A549 (cell line): ENCODE measurements around the gene CYB561. TPM values are rescaled to one million over a fixed set of nuclear protein-coding genes. Genes with fewer than 3 reads are reported as not detected.

Experiments used
- ATAC-seq, 2 experiments: fragments of 200-7000 bp in 1 of 2; fragments of >200 bp in 1 of 2; cut with Nextera tagmentation in 1 of 2; cut with Tn5 transposase in 1 of 2; 3 replicates each; pipeline versions ENCODE4 v1.8.0 to v1.9.1; 2018 to 2020; ENCODE audit warnings: mild to moderate bottlenecking in 1 of 2, moderate library complexity in 1 of 2
- CTCF ChIA-PET: fragments of 300-600 bp; sonication (Branson Sonifier 250); formaldehyde crosslinking; extraction: SDS; loops from one replicate; lab custom pipeline; 2021; ENCODE audit warnings: antibody characterized with exemption, inconsistent platforms; lab: Yijun Ruan, JAX
- POLR2A ChIA-PET: fragments of 350-600 bp; formaldehyde crosslinking; extraction: SDS; loops from one replicate; lab custom pipeline; 2021; ENCODE audit warnings: antibody characterized with exemption, inconsistent platforms; lab: Yijun Ruan, JAX
- DNase-seq, 2 experiments: peaks; one replicate each; pipeline versions ENCODE4 v3.0.0 to v3.0.0-alpha.2; 2011 to 2016; ENCODE audit warnings: low read depth in 1 of 2, low spot score in 1 of 2
- FAIRE-seq: peaks from 2 replicates; lab custom pipeline; 2011; peaks lifted over from hg19 to GRCh38; lab: Jason Lieb, UNC
- H3K27ac ChIP-seq, 2 experiments: fragments of >200 bp; sonication (Bioruptor Twin); formaldehyde crosslinking; 3 replicates each; pipeline ENCODE4 v1.5.1; 2016 to 2017
- H3K4me1 ChIP-seq: fragments of >200 bp; sonication (Bioruptor Twin); formaldehyde crosslinking; 3 replicates; pipeline ENCODE4 v1.6.1; 2016
- H3K4me2 ChIP-seq: fragments of >200 bp; sonication (Bioruptor Twin); formaldehyde crosslinking; 3 replicates; pipeline ENCODE4 v1.6.1; 2016
- H3K4me3 ChIP-seq: fragments of >200 bp; sonication (Bioruptor Twin); formaldehyde crosslinking; 3 replicates; pipeline ENCODE4 v1.5.1; 2016
- H3K9me3 ChIP-seq: fragments of >200 bp; sonication (Bioruptor Twin); formaldehyde crosslinking; 3 replicates; pipeline ENCODE4 v1.6.1; 2016
- ATOH8 ChIP-seq: fragments of 250-450 bp; sonication (Bioruptor Pico); IDR thresholded peaks from 2 replicates; pipeline ENCODE4 v1.5.0; 2020; ENCODE audit warnings: low read depth, mild to moderate bottlenecking, moderate library complexity
- CBX2 ChIP-seq: fragments of 200-600 bp; sonication (generic); IDR thresholded peaks from 2 replicates; pipeline ENCODE4 v1.6.1; 2016; ENCODE audit warnings: low read depth, mild to moderate bottlenecking, borderline replicate concordance
- CHD2 ChIP-seq: fragments of 150-350 bp; IDR thresholded peaks from 2 replicates; pipeline ENCODE4 v1.6.1; 2014; ENCODE audit warnings: low read length; ENCODE audit not compliant: partially characterized antibody
- ESRRA ChIP-seq: fragments of 150-350 bp; IDR thresholded peaks from 2 replicates; pipeline ENCODE4 v1.6.1; 2014; ENCODE audit warnings: mild to moderate bottlenecking, low read length, borderline replicate concordance
- FOSL2 ChIP-seq, 2 experiments: fragments of 450-650 bp in 1 of 2; fragments of >200 bp in 1 of 2; sonication (Bioruptor Twin) in 1 of 2; formaldehyde crosslinking; IDR thresholded peaks; 2 replicates each; pipeline versions ENCODE4 v1.5.0 to v1.6.1; 2016 to 2020; ENCODE audit warnings: mild to moderate bottlenecking in 1 of 2, moderate library complexity in 1 of 2
- GATA3 ChIP-seq: IDR thresholded peaks from 2 replicates; pipeline ENCODE4 v1.6.1; 2012; ENCODE audit warnings: borderline replicate concordance
- HDAC2 ChIP-seq: fragments of 200-600 bp; sonication (generic); IDR thresholded peaks from 2 replicates; pipeline ENCODE4 v1.6.1; 2016
- HOXA7 ChIP-seq: fragments of 250-450 bp; sonication (Bioruptor Pico); IDR thresholded peaks from 2 replicates; pipeline ENCODE4 v1.5.0; 2020; ENCODE audit warnings: mild to moderate bottlenecking, moderate library complexity
- HOXB5 ChIP-seq: fragments of 250-450 bp; sonication (Bioruptor Pico); IDR thresholded peaks from 2 replicates; pipeline ENCODE4 v1.5.0; 2020; ENCODE audit warnings: mild to moderate bottlenecking, moderate library complexity
- JUN ChIP-seq, 2 experiments: fragments of >200 bp; sonication (Bioruptor Twin); formaldehyde crosslinking; IDR thresholded peaks; 2 replicates in 1 of 2; 3 replicates in 1 of 2; pipeline ENCODE4 v1.6.1; 2016 to 2017
- JUNB ChIP-seq: fragments of >200 bp; sonication (Bioruptor Twin); formaldehyde crosslinking; IDR thresholded peaks from 2 replicates; pipeline ENCODE4 v1.6.1; 2016
- KDM5A ChIP-seq: fragments of 200-600 bp; sonication (generic); IDR thresholded peaks from 2 replicates; pipeline ENCODE4 v1.6.1; 2016; ENCODE audit warnings: antibody characterized with exemption, mild to moderate bottlenecking
- MYC ChIP-seq: IDR thresholded peaks from 2 replicates; pipeline ENCODE4 v1.6.1; 2012; ENCODE audit warnings: mild to moderate bottlenecking, inconsistent platforms, low read length, improper control_type of control experiment, borderline replicate concordance
- NFE2L2 ChIP-seq: fragments of 150-350 bp; conservative IDR thresholded peaks from 2 replicates; pipeline ENCODE4 v1.6.1; 2014; ENCODE audit warnings: low read length
- NR3C1 ChIP-seq: fragments of >200 bp; sonication (Bioruptor Twin); formaldehyde crosslinking; IDR thresholded peaks from 3 replicates; pipeline ENCODE4 v1.6.1; 2017
- PBX3 ChIP-seq: IDR thresholded peaks from 2 replicates; pipeline ENCODE4 v1.6.1; 2012
- PHF8 ChIP-seq: fragments of 200-600 bp; sonication (generic); IDR thresholded peaks from 2 replicates; pipeline ENCODE4 v1.6.1; 2016; ENCODE audit warnings: low read depth, mild to moderate bottlenecking, antibody characterized with exemption, moderate library complexity, borderline replicate concordance
- POLR2A ChIP-seq: IDR thresholded peaks from 2 replicates; pipeline ENCODE4 v1.6.1; 2012; ENCODE audit warnings: mild to moderate bottlenecking, low read length
- POLR2AphosphoS2 ChIP-seq: conservative IDR thresholded peaks from 2 replicates; pipeline ENCODE4 v1.6.1; 2012; ENCODE audit warnings: low read length, improper control_type of control experiment, inconsistent platforms
- RCOR1 ChIP-seq: fragments of 150-350 bp; IDR thresholded peaks from 2 replicates; pipeline ENCODE4 v1.6.1; 2014; ENCODE audit warnings: antibody characterized with exemption, low read length, low read depth
- TFCP2L1 ChIP-seq: fragments of 250-450 bp; sonication (Bioruptor Pico); IDR thresholded peaks from 2 replicates; pipeline ENCODE4 v1.5.0; 2021; ENCODE audit warnings: mild to moderate bottlenecking
- USF2 ChIP-seq: fragments of 450-650 bp; IDR thresholded peaks from 2 replicates; pipeline ENCODE4 v1.6.1; 2014; ENCODE audit warnings: antibody characterized with exemption
- ZNF302 ChIP-seq: fragments of 250-450 bp; sonication (Bioruptor Pico); IDR thresholded peaks from 2 replicates; pipeline ENCODE4 v1.9.0; 2021; ENCODE audit warnings: inconsistent platforms, mild to moderate bottlenecking, moderate library complexity
- WGBS: methylation state at CpG from one replicate; pipeline ENCODE4 v1.1.6; 2017; ENCODE audit errors: missing lambda C conversion rate; 5-methylcytosine and 5-hydroxymethylcytosine counted together
- polyA plus RNA-seq, 4 experiments: library from polyadenylated mRNA; depleted of rRNA in 3 of 4; stranded (reverse); fragments of >200 nt; fragmentation: RNase III in 1 of 4; extraction: RNeasy Plus Mini Kit Qiagen cat#74134 plus additional on column Dnase treatment in 1 of 4; gene quantifications; 2 replicates in 3 of 4; 3 replicates in 1 of 4; pipeline ENCODE4 v1.2.3, GENCODE V29; 2011 to 2017
- TF ChIP-seq, protein P1 (sequence below): fragments of >200 bp; sonication (Bioruptor Twin); formaldehyde crosslinking; IDR thresholded peaks from 2 replicates; pipeline ENCODE4 v1.6.1; 2016
- TF ChIP-seq, protein P2 (sequence below): IDR thresholded peaks from 2 replicates; pipeline ENCODE4 v1.6.1; 2012; ENCODE audit warnings: low read depth, borderline replicate concordance
- TF ChIP-seq, protein P3 (sequence below): fragments of 200-600 bp; sonication (generic); IDR thresholded peaks from 2 replicates; pipeline ENCODE4 v1.6.1; 2016; ENCODE audit warnings: antibody characterized with exemption, mild to moderate bottlenecking, moderate library complexity

The CYB561 gene
- polyA plus RNA-seq, 2 of the 4 experiments (the other 2 are of a cell fraction): 16.6 to 27.2 TPM

DNA sequence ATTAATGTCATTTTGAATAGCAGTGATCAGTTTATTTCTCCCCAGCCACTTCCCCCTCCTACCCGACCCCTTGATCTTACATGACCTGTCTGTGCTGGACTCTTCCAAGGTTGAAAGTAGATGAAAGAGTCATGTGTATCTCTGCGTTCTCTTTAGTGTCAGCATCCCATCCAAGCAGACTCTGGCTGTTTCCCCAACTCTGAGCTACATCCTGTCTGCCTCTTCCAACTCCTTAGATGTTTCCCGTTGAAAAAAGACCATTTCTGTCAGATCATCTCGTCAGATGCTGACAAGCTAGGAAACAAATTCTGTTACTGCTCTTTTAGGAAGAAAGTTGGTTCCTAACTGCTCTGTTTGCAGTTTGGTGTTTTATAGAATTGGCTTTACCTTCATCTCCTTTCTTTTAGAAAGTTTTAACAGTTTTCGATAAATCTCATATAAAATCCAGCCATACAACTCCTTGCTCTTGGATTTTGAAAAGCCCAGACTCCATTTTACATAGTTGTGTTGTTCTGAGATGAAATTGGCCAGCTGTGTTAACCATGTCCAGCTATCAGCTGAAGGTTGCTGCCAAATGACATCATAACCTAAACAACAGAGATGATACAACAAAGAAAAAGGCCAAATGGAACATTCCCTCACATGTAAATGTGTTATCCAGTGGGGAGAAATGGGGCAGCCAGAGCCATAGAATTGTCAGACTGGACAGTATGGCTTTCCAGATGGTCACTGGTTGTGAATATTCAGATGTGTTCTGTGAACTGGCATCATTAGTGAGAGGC lies 43.5 kb downstream of the CYB561 start:
- ATAC-seq (no peak), DNase-seq (no peak), FAIRE-seq (no peak)
- ChIA-PET CTCF (interaction anchor here (1.0 to 2.0 kb wide), 4 partner anchors 10 to 23 kb away, joined by 3 to 6 read pairs (median 4); no protein-coding TSS in a partner anchor), POLR2A (no interaction called here)
- TF ChIP-seq CBX2: no peak
- no peak for TF ChIP-seq HOXA7 (CRISPR knock-in tag)
- TF ChIP-seq NFE2L2: no peak
- no peak for TF ChIP-seq FOSL2 (IDR thresholded peaks at IDR 0.05)
- no peak for TF ChIP-seq FOSL2 (CRISPR knock-in tag; IDR thresholded peaks at IDR 0.05)
- TF ChIP-seq POLR2AphosphoS2: no peak
- TF ChIP-seq KDM5A: no peak
- H3K4me3 ChIP-seq: no peak overlapping the region
- 76% methylated on average over 5 of the region's 5 CpGs for WGBS
- no peaks in the 10 kb centered on the region for H3K9me3 ChIP-seq
- H3K4me1 ChIP-seq: no peaks in the 10 kb centered on the region
- no peak overlapping the region for H3K4me2 ChIP-seq
- no peak overlapping the region for H3K27ac ChIP-seq

DNA sequence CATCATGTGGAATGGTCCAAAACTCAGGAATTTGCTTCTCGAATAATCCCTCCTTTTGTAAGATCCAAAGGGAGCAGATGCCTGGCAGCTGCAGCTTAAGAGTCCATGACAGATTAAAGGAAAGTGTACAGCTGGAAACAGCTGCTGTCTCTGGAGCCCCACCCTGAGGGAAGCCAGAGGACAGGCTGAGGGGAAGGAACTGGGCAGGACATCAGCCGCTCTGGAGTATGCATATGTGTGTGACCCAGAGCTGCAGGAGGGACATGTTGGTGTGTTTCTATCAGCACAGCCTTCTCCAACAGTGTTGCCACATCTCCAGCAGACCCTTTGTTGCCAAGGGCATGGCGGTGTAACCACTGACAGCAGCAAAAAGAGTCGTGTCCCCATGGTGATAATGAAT lies 46.2 kb downstream of the CYB561 start:
- FAIRE-seq: no peak
- ChIA-PET CTCF (interaction anchor here (0.8 to 1.2 kb wide), 2 partner anchors 26 to 74 kb away, joined by 3 read pairs; no protein-coding TSS in a partner anchor), POLR2A (no interaction called here)
- H3K27ac ChIP-seq: no peak overlapping the region
- DNase-seq: no peak
- TF ChIP-seq USF2 (no peak), TFCP2L1 (CRISPR knock-in tag) (no peak), GATA3 (no peak), PBX3 (no peak), PHF8 (no peak), RCOR1 (no peak), ESRRA (no peak), NR3C1 (no peak), HOXB5 (CRISPR knock-in tag) (no peak), JUN (IDR thresholded peaks at IDR 0.05) (no peak), POLR2A (no peak), HOXA7 (CRISPR knock-in tag) (no peak), MYC (no peak), HDAC2 (no peak), JUNB (no peak)
- TF ChIP-seq, protein P1, sequence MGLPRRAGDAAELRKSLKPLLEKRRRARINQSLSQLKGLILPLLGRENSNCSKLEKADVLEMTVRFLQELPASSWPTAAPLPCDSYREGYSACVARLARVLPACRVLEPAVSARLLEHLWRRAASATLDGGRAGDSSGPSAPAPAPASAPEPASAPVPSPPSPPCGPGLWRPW: no peak
- TF ChIP-seq, protein P2, sequence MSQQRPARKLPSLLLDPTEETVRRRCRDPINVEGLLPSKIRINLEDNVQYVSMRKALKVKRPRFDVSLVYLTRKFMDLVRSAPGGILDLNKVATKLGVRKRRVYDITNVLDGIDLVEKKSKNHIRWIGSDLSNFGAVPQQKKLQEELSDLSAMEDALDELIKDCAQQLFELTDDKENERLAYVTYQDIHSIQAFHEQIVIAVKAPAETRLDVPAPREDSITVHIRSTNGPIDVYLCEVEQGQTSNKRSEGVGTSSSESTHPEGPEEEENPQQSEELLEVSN: no peak
- no peak overlapping the region for H3K4me2 ChIP-seq
- H3K9me3 ChIP-seq: no peaks in the 10 kb centered on the region
- H3K4me1 ChIP-seq: no peaks in the 10 kb centered on the region
- no peak for ATAC-seq
- 89% methylated on average over 4 of the region's 4 CpGs for WGBS
- no peak overlapping the region for H3K4me3 ChIP-seq

DNA sequence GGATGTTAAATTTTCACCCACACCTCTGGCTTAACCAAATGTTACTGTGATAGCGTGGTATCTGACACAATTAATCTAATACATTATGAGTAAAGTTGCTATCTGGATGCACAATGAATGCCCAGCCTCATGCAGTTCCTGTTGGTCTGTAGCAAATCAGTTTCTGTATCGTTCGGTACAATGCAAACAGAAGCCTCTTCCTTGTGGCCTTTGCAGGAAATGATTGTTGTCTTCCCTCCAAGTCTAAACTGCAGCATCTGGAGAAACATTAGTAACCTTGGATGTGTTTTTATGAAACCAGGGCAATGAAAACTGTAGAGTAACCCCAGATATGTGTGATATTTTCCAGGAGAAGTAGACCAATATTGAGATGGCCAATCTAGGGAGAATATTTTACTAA lies 46.8 kb downstream of the CYB561 start:
- Histone ChIP-seq H3K27ac (no peak overlapping the region), H3K4me3 (no peak overlapping the region), H3K4me2 (no peak overlapping the region), H3K9me3 (no peaks in the 10 kb centered on the region), H3K4me1 (no peaks in the 10 kb centered on the region)
- ATAC-seq: no peak
- ChIA-PET CTCF (interaction anchor here (1.2 kb wide), 2 partner anchors 26 to 74 kb away, joined by 3 to 4 read pairs; no protein-coding TSS in a partner anchor), POLR2A (no interaction called here)
- DNase-seq: no peak
- no peak for FAIRE-seq
- 87% methylated on average over 3 of the region's 3 CpGs for WGBS
- TF ChIP-seq HOXB5 (CRISPR knock-in tag) (no peak), CBX2 (no peak), ATOH8 (no peak), RCOR1 (no peak), CHD2 (no peak), USF2 (no peak), ZNF302 (CRISPR knock-in tag) (no peak)
- TF ChIP-seq, protein P3, sequence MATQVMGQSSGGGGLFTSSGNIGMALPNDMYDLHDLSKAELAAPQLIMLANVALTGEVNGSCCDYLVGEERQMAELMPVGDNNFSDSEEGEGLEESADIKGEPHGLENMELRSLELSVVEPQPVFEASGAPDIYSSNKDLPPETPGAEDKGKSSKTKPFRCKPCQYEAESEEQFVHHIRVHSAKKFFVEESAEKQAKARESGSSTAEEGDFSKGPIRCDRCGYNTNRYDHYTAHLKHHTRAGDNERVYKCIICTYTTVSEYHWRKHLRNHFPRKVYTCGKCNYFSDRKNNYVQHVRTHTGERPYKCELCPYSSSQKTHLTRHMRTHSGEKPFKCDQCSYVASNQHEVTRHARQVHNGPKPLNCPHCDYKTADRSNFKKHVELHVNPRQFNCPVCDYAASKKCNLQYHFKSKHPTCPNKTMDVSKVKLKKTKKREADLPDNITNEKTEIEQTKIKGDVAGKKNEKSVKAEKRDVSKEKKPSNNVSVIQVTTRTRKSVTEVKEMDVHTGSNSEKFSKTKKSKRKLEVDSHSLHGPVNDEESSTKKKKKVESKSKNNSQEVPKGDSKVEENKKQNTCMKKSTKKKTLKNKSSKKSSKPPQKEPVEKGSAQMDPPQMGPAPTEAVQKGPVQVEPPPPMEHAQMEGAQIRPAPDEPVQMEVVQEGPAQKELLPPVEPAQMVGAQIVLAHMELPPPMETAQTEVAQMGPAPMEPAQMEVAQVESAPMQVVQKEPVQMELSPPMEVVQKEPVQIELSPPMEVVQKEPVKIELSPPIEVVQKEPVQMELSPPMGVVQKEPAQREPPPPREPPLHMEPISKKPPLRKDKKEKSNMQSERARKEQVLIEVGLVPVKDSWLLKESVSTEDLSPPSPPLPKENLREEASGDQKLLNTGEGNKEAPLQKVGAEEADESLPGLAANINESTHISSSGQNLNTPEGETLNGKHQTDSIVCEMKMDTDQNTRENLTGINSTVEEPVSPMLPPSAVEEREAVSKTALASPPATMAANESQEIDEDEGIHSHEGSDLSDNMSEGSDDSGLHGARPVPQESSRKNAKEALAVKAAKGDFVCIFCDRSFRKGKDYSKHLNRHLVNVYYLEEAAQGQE: no peak
